Bronchial epithelial cell (primary cell): Measurements from ENCODE around the gene CNDP1. TPM values are rescaled to one million over a fixed set of nuclear protein-coding genes. Genes with fewer than 3 reads are reported as not detected.

Experiments used
- DNase-seq: peaks from one replicate; pipeline ENCODE4 v3.0.0-alpha.2; 2010; ENCODE audit warnings: low read depth
- FAIRE-seq: peaks from 2 replicates; lab custom pipeline; 2011; peaks lifted over from hg19 to GRCh38; lab: Jason Lieb, UNC
- H3K27me3 ChIP-seq: 2 replicates; pipeline ENCODE4 v1.5.1; 2011; ENCODE audit warnings: low read length; ENCODE audit not compliant: control insufficient read depth, insufficient read depth
- H3K36me3 ChIP-seq: 2 replicates; pipeline ENCODE4 v1.5.1; 2011; ENCODE audit warnings: low read length; ENCODE audit not compliant: control insufficient read depth, insufficient read depth
- H3K4me3 ChIP-seq: 2 replicates; pipeline ENCODE4 v1.5.1; 2011; ENCODE audit warnings: mild to moderate bottlenecking, low read depth, low read length, control low read depth
- CTCF ChIP-seq: IDR thresholded peaks from 2 replicates; pipeline ENCODE4 v1.5.1; 2011; ENCODE audit warnings: mild to moderate bottlenecking, moderate library complexity, low read length, control low read depth, inconsistent platforms; ENCODE audit not compliant: insufficient read depth, severe bottlenecking
- total RNA-seq: library from RNA; depleted of rRNA; stranded (reverse); fragments of >200 nt; gene quantifications from 2 replicates; pipeline ENCODE4 v1.2.1, GENCODE V29; 2014

The CNDP1 gene
- total RNA-seq, 1 donor from 2014 or later = not detected

- TF ChIP-seq CTCF = no peak
- FAIRE-seq = no peak
- no peaks in the 10 kb centered on the region for H3K27me3 ChIP-seq
- H3K36me3 ChIP-seq = peaks cover 43% of the 10 kb centered on the region
- no peak for DNase-seq
- H3K4me3 ChIP-seq = no peak overlapping the region
Measured at GRCh38 chr18:74508366-74508765, 25.9 kb upstream of the CNDP1 start.

- no peak for TF ChIP-seq CTCF
- no peak overlapping the region for H3K4me3 ChIP-seq
- H3K27me3 ChIP-seq = no peaks in the 10 kb centered on the region
- no peak for FAIRE-seq
- peaks cover 44% of the 10 kb centered on the region for H3K36me3 ChIP-seq
- DNase-seq = no peak
Measured at GRCh38 chr18:74508821-74509225, 25.5 kb upstream of the CNDP1 start.

- Histone ChIP-seq H3K36me3 (peaks cover 41% of the 10 kb centered on the region), H3K27me3 (no peaks in the 10 kb centered on the region), H3K4me3 (no peak overlapping the region)
- TF ChIP-seq CTCF = no peak
- DNase-seq (no peak), FAIRE-seq (no peak)
Measured at GRCh38 chr18:74509856-74510769, 24.2 kb upstream of the CNDP1 start.

- FAIRE-seq (no peak), DNase-seq (no peak)
- Histone ChIP-seq H3K4me3 (no peak overlapping the region), H3K27me3 (no peaks in the 10 kb centered on the region), H3K36me3 (peaks cover 42% of the 10 kb centered on the region)
- TF ChIP-seq CTCF = no peak
Measured at GRCh38 chr18:74510770-74511095, 23.6 kb upstream of the CNDP1 start.

GRCh38 chr18:74511823-74512222 lies 22.5 kb upstream of the CNDP1 start:
- no peak for TF ChIP-seq CTCF
- DNase-seq (no peak), FAIRE-seq (no peak)
- peaks cover 45% of the 10 kb centered on the region for H3K36me3 ChIP-seq
- H3K27me3 ChIP-seq = no peaks in the 10 kb centered on the region
- no peak overlapping the region for H3K4me3 ChIP-seq
